Endodermal cell (in vitro differentiated cells): ENCODE results near the gene CREG2. TPM values are rescaled to one million over a fixed set of nuclear protein-coding genes. Genes with fewer than 3 reads are reported as not detected.

Source experiments
- DNase-seq: peaks from one replicate; pipeline ENCODE4 v3.0.0-alpha.2; 2017
- H3K27ac ChIP-seq: 2 replicates; pipeline ENCODE4 v1.5.1; 2013; ENCODE audit warnings: mild to moderate bottlenecking, low read depth, low read length, moderate library complexity
- H3K27me3 ChIP-seq: 2 replicates; pipeline ENCODE4 v1.6.1; 2013; ENCODE audit warnings: mild to moderate bottlenecking, low read length, moderate library complexity; ENCODE audit not compliant: insufficient read depth, control insufficient read depth, poor library complexity, severe bottlenecking
- H3K36me3 ChIP-seq: 2 replicates; pipeline ENCODE4 v1.7.0; 2013; ENCODE audit warnings: mild to moderate bottlenecking, low read length, moderate library complexity; ENCODE audit not compliant: control insufficient read depth, insufficient read depth
- H3K4me1 ChIP-seq: one replicate; pipeline ENCODE4 v1.7.0; 2013; ENCODE audit warnings: low read length; ENCODE audit not compliant: control insufficient read depth, insufficient read depth
- H3K4me3 ChIP-seq: 2 replicates; pipeline ENCODE4 v1.5.1; 2013; ENCODE audit warnings: mild to moderate bottlenecking, low read length, moderate library complexity
- H3K9ac ChIP-seq: 2 replicates; pipeline ENCODE4 v1.6.1; 2013; ENCODE audit warnings: mild to moderate bottlenecking, low read length, moderate library complexity; ENCODE audit not compliant: poor library complexity, severe bottlenecking; ENCODE audit errors: extremely low read depth
- H3K9me3 ChIP-seq: 2 replicates; pipeline ENCODE4 v1.6.1; 2013; ENCODE audit warnings: mild to moderate bottlenecking, low read length, moderate library complexity; ENCODE audit not compliant: control insufficient read depth
- H3K27ac Mint-ChIP-seq: 2 replicates; pipeline ENCODE4 v1.8.0; 2020; ENCODE audit warnings: mixed read lengths
- H3K27me3 Mint-ChIP-seq: 2 replicates; pipeline ENCODE4 v1.8.0; 2021; ENCODE audit warnings: mild to moderate bottlenecking, mixed read lengths; ENCODE audit not compliant: insufficient read depth
- H3K36me3 Mint-ChIP-seq: 2 replicates; pipeline ENCODE4 v1.8.0; 2020; ENCODE audit warnings: low read depth, mixed read lengths
- H3K4me1 Mint-ChIP-seq: 2 replicates; pipeline ENCODE4 v1.8.0; 2020; ENCODE audit warnings: mixed read lengths
- H3K4me3 Mint-ChIP-seq: 2 replicates; pipeline ENCODE4 v1.8.0; 2020; ENCODE audit warnings: mild to moderate bottlenecking, moderate library complexity, mixed read lengths
- H3K9me3 Mint-ChIP-seq: 2 replicates; pipeline ENCODE4 v1.8.0; 2020; ENCODE audit warnings: mild to moderate bottlenecking, mixed read lengths
- CTCF ChIP-seq: fragments of 200-600 bp; sonication (generic); conservative IDR thresholded peaks from 2 replicates; pipeline ENCODE4 v1.5.0; 2021; ENCODE audit warnings: antibody characterized with exemption, mild to moderate bottlenecking
- WGBS, 2 experiments: methylation state at CpG; one replicate each; pipeline versions ENCODE4 v1.1.5 to v1.1.7; 2013; ENCODE audit warnings: missing lambda C conversion rate in 2 of 2, mixed read lengths in 1 of 2; ENCODE audit not compliant: insufficient coverage in 1 of 2, insufficient read length in 1 of 2; 5-methylcytosine and 5-hydroxymethylcytosine counted together
- total RNA-seq, 2 donors: library from RNA; stranded (reverse); fragmentation: NEBNext Ultra II Directional in 1 of 2; extraction: Animal tissue kit (Norgen Biotek cat#: 25700) in 1 of 2; gene quantifications; 2 replicates in 1 of 2; 3 replicates in 1 of 2; pipeline ENCODE4 v1.2.1, GENCODE V29; 2021

CREG2 gene
- total RNA-seq, 2 donors from 2014 or later, result 0.13 TPM; not detected in 1

GRCh38 chr2:101362316-101362715 is 25.0 kb downstream of the CREG2 start:
- no peak overlapping the region for H3K4me3 Mint-ChIP-seq
- WGBS, 2 experiments, result 81 to 100% methylated on average over 2 to 3 of the region's 3 CpGs

GRCh38 chr2:101361522-101361921 is 25.8 kb downstream of the CREG2 start:
- H3K9me3 Mint-ChIP-seq, result no peaks in the 10 kb centered on the region
- no peaks in the 10 kb centered on the region for H3K36me3 Mint-ChIP-seq
- Histone ChIP-seq H3K4me3 (no peak overlapping the region), H3K27ac (no peak overlapping the region), H3K4me1 (peaks cover 7% of the 10 kb centered on the region), H3K36me3 (no peaks in the 10 kb centered on the region), H3K9ac (no peak overlapping the region), H3K9me3 (no peaks in the 10 kb centered on the region), H3K27me3 (peaks cover 46% of the 10 kb centered on the region)
- no peak for TF ChIP-seq CTCF
- WGBS, 2 experiments, result 73 to 89% methylated on average over 2 of the region's 2 CpGs
- H3K4me1 Mint-ChIP-seq, result peaks cover 18% of the 10 kb centered on the region
- H3K27ac Mint-ChIP-seq, result no peak overlapping the region
- H3K27me3 Mint-ChIP-seq, result peaks cover 66% of the 10 kb centered on the region
- no peak overlapping the region for H3K4me3 Mint-ChIP-seq
- DNase-seq, result no peak

More at GRCh38 chr2:101362316-101362715, 25.0 kb downstream of the CREG2 start:
- H3K36me3 Mint-ChIP-seq, result no peaks in the 10 kb centered on the region
- H3K27me3 Mint-ChIP-seq, result peaks cover 64% of the 10 kb centered on the region
- Histone ChIP-seq H3K4me1 (peaks cover 7% of the 10 kb centered on the region), H3K9me3 (no peaks in the 10 kb centered on the region), H3K36me3 (no peaks in the 10 kb centered on the region), H3K27me3 (peaks cover 51% of the 10 kb centered on the region), H3K4me3 (no peak overlapping the region), H3K27ac (no peak overlapping the region), H3K9ac (no peak overlapping the region)
- H3K27ac Mint-ChIP-seq, result no peak overlapping the region
- H3K4me1 Mint-ChIP-seq, result peaks cover 18% of the 10 kb centered on the region
- DNase-seq, result no peak
- TF ChIP-seq CTCF, result no peak
- no peaks in the 10 kb centered on the region for H3K9me3 Mint-ChIP-seq

GRCh38 chr2:101361121-101361520 is 26.2 kb downstream of the CREG2 start:
- Histone ChIP-seq H3K4me1 (peaks cover 7% of the 10 kb centered on the region), H3K9ac (no peak overlapping the region)

More at GRCh38 chr2:101361121-101361520, 26.2 kb downstream of the CREG2 start:
- H3K4me3 ChIP-seq, result no peak overlapping the region
- H3K27ac Mint-ChIP-seq, result no peak overlapping the region
- no peaks in the 10 kb centered on the region for H3K9me3 ChIP-seq
- H3K36me3 Mint-ChIP-seq, result no peaks in the 10 kb centered on the region
- no peak overlapping the region for H3K4me3 Mint-ChIP-seq
- peaks cover 43% of the 10 kb centered on the region for H3K27me3 ChIP-seq
- peaks cover 63% of the 10 kb centered on the region for H3K27me3 Mint-ChIP-seq
- no peak for DNase-seq
- no peaks in the 10 kb centered on the region for H3K9me3 Mint-ChIP-seq
- peaks cover 18% of the 10 kb centered on the region for H3K4me1 Mint-ChIP-seq
- WGBS, 2 experiments, result 86 to 100% methylated on average over 2 to 4 of the region's 4 CpGs
- no peak overlapping the region for H3K27ac ChIP-seq
- no peaks in the 10 kb centered on the region for H3K36me3 ChIP-seq
- no peak for TF ChIP-seq CTCF
